DMS 273 (cell line): ENCODE results near the gene ZRANB1.
"Not testable (repeated sequence)": the region's sequence is repeated elsewhere in the genome, so short reads cannot be mapped to it uniquely, and the experiment has no call there.

ENCODE experiments used
- DNase-seq: peaks from one replicate; lab custom pipeline; 2025; ENCODE audit not compliant: unreplicated experiment; lab: John Stamatoyannopoulos, UW

ZRANB1 gene

DNA sequence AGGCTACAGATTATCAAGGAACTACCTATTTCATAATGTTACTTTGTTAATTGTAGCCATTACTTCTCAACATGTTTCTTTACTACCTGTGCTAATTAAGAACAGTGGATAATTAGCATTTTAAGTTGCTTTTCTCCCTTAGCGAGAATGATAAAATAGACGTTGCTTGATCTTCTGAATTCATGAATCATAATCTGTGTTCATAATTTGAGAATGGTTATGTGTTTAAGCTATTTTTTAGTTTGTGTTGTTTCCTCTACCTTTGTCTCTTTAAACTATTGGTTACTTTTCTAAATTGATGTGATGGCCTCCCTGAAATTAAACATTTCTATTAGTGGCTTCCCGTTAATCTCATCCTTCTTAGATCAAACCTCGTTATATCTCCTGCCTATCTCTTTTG lies at the start of gene ZRANB1:
TSS of gene ZRANB1 (plus strand) at position 301 of the 400 bp plus-strand sequence. CDS start 371 bp downstream, outside the sequence.
- no peak for DNase-seq

DNA sequence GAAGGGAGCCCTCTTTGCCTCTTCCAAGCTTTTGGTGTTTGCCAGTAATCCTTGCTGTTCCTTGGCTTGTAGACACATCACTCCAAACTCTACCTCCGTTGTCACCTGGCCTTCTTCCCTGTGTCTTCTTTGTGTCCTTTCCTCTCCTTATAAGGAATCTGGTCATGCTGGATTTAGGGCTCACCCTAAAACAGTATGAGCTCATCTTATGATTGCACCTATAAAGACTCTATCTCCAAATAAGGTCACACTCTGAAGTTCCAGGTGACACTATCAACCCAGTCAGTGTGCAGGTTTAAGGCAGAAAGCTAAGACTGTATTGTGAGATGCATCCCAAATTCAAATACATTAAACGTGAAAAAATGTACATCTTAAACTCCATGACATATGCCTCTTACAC lies 49.0 kb upstream of the ZRANB1 start:
- DNase-seq = no peak

DNA sequence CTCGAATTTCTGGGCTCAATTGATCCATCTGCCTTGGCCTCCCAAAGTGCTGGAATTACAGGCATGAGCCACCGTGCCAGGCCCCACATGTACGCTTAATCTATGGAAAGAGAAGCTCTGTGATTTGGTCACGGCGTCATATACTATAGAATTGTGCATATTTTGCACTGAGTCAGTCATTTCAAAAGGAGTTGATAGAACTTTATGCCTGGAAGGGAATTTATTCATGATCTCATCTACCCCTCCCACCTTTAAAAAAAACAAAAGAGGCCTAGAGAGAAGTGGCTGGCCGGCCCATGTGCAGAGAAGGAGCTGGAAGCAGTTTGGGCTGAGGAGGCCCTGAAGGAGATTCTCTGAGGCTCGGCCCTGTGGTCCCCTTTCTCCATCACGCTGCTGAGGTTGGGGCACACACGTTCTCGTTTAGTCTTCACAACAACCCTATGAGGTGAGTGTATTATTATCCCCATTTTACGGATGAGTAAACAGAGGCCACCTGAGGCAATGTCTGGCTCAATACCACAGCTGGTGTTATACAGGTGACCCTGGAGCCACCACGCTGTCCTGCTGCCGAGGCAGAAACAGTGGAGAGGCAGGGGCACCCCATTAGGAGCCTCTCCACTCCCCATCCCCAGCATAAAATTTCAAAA lies 47.2 kb upstream of the ZRANB1 start:
- no peak for DNase-seq

DNA sequence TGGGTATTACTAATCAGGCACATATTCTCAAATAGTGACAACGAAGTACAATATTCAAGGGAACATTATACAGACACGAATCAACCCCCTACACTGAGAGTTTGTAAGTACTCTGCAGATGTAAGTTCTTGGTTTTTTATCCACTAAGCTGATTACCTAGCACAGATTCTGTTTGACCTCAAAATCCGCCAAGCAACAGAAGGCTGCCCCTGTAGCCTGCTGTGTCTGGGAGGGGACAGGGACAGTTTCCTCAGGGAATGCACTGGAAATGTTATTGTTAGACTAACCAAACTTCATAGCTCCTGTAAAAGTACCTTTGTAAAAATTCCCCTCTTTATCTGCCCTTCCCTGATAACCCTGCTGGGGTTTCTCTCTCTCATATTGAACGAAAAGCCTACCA lies 45.2 kb upstream of the ZRANB1 start:
- no peak for DNase-seq

DNA sequence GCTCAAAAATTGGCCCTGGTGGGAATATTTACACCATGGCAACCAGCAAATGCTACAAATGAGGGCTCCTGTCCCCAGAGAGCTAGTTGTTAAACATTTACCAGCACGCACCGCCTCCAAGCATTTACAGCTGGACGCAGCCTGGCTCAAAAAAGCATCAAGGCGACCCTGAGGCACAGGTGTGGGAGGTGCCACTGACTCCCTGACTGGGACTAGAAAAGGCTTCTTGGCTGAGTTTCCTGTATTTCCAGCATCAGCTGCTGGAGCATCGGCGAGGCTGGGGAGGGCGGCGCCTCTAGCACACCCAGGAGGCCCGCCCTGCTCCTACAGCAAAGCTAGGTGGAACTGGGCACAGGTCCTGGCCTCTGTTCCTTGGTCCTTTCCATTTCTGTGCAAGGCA lies 43.5 kb upstream of the ZRANB1 start:
- no peak for DNase-seq

DNA sequence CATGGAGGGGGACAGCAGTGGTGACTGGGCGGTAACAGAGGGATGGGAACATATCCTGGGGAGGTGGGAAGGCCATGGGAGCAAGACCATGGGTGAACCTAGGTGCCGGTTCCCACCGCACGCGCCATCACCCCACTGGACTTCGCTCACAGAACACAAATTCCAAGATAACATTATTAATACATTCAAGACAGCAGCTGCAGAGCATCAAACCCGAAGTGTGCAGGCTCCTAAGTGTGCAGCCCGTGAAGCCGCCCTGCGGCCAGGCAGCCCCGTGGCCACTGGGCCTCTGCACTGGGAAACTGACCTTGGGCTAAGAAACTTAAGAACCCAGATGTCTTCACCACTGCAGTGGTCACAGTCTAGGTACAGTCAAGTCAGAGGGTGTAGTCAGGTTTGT lies 42.8 kb upstream of the ZRANB1 start:
- DNase-seq = no peak

DNA sequence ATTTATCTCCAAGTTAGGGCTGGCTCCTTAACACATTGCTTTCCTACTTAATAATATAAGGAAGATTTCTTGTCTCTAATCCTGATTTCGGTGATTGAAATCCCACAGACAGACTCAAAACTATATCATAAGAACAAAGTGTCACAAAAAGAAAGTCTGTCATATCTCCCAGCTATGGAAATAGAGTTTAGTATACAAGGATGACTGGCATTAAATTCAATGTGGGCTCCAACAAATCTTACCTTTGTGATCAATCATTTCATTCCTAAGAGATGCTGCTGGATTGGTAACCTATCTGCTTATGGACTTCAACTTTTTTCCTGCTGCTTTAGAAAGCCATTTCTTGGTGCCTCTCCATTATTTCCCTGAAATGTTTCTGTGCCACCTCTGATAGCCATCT lies 39.5 kb upstream of the ZRANB1 start:
- no peak for DNase-seq

DNA sequence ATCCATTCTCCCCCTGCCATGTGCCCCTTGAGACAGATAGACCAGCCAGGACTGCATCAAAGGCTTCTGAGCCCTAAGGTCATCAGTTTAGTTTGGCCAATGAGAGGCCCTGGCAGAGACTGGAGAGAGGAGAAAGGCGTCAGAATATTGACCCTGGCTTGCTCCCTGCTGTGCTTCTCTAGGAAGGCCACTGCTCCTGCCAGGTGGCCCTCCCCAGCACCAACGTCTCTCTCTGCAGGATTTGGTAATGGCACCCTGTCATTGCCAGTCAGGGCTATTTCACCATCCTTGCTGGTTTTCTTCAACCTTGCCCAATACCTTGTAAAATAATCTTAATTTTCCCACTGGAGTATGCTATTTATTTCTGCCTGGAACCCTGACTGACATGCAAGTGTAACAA lies 38.8 kb upstream of the ZRANB1 start:
- DNase-seq = no peak

DNA sequence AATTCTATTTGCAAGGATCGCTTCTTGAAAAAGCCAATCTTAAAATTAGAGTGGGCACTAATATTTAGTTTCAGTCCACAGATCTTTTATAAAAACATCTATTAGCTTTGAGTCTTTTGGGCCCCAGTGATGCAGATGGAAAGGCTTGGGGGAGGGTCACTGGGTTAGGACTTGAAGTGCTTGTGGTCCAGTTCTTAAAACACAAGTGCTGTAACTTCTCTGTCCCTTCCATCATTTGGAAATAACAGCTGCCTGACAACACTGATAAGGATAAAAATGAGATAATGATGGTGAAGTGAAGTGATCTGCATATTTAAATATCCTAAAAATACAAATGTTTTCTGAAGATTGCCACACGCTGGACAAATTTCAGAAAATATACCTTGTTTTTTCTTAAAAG lies 37.1 kb upstream of the ZRANB1 start:
- no peak for DNase-seq

DNA sequence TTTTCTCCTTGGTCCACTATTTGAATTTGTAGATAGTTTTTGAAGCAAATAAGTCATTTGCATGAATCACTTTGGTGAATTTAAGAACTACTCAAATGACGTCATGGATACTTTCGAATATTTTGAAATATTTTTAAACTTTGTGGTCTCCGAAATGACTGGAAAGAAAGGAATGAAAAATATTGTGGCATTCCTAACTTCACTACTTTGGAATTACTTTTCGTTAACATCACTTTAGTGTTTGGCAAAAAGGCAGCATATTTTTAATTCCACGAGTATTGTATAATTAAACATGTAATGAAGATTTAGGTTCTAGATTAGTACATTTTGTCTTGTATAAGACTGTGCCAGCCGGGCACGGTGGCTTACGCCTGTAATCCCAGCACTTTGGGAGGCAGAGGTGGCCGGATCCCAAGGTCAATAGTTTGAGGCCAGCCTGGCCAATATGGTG lies 35.3 kb upstream of the ZRANB1 start:
- no peak for DNase-seq

DNA sequence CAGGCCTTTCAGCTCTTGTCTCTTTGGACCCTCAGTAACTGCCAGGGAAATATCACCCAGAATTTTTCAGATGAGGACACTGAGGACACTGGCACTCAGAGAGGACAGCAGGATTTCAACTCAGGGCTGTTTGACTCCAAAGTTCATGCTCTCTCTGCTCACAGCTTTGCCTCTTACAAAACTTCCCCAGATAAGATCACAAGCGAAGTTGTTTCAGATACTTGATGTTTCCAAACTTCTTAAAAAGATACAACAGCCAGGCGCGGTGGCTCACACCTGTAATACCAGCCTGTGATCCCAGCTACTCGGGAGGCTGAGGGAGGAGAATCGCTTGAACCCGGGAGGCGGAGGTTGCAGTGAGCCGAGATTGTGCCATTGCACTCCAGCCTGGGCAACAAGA lies 32.4 kb upstream of the ZRANB1 start:
- no peak for DNase-seq

DNA sequence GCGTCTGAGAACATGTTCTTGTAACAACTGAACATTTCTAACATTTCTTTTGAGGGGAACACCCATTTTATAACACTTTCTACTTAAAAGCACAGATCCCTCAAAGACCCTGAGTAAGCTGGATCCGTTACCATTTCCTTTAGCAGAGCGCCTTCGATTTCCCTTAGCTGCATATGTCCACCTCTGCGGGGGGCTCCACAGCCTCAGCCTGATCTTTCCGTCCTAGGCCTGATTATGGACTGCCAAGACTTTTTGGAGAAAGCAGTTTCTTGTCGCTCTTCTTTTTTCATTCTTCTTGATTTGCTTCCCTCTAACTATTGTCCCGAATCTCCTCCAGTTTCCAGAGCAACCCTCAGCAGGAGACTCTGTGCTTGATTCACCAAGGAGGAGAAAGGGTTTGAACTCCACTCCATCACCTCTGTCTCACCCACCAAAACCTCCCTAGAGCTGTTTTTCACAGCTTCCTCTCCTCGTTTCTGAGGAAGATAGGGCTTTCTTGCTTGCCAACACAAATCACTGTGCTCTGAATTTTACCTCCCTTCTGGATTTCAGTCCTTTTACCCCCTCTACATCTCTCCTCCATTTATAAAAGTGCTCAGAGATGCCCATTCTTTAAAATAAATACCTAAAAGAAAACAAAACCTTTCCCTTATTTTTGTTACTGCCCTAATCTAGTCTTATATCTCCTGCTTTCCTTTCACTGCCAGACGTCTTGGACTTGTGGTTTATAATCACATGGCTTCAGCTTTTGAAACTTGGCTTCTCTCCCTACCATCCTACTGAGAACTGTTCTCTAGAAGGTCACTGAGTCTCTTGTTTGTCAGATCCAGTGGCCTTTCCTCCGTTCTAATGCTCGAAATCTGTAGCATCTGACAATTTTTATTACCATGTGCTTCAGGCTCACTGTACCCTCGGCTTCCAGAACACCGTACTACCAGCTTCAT lies 30.5 kb upstream of the ZRANB1 start:
- DNase-seq = no peak

DNA sequence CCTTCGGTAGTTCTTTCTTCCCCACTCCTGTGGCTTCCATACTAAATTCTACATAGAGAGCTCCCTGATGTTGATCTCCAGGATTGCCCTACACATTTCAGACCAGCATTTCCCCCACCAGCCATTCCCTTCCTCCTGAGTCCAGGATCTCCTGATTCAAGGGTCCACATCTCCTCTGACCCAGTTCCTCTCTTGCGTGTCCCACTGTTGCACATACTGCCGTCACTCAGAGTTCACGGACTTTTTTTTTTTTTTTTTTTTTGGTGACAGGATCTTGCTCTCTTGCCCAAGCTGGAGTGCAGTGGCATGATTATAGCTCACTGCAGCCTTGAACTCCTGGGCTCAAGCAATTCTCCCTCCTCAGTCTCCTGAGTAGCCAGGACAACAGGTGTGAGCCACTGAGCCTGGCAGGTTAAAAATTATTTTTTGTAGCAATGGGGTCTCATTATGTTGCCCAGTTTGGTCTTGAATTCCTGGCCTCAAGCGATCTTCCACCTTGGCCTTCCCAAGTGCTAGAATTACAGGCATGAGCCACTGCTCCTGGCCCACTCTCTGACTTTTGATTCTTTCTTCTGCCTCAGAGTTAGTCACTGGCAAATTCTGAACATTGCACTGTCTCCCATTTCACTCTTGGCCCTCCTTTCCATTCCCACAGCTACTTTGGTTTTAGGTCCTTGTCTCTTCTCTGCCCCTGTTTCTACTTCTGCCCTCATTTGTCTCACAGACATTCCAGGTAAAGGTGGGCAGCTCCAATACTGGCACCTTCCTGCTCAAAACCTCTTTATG lies 29.6 kb upstream of the ZRANB1 start:
- no peak for DNase-seq

DNA sequence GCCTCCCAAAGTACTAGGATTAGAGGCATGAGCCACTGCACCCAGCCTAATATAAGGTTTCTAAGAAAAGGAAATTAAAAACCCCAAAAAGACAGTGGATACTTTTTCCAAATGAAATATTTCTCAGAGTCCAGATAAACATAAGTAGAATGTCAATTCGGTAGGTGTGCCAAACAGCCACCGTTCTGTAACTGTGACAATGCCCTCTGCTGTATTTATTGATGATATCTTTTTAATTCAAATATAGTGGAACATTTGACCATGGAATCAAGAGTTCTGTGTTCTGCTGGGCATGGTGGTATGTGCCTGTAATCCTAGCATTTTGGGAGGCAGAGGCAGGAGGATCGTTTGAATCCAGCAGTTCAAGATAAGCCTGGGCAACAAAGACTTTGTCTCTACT lies 28.8 kb upstream of the ZRANB1 start:
- no peak for DNase-seq

DNA sequence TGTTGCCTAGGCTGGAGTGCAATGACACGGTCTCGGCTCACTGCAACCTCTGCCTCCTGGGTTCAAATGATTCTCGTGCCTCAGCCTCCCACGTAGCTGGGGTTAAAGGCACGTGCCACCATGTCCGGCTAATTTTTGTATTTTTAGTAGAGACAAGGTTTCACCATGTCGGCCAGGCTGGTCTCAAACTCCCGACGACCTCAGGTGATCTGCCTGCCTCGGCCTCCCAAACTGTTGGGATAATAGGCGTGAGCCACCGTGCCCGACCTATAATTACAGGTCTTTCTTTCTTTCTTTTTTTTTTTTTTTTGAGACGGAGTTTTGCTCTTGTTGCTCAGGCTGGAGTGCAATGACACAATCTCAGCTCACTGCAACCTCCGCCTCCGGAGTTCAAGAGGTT lies 27.5 kb upstream of the ZRANB1 start:
- not testable (repeated sequence) for DNase-seq

DNA sequence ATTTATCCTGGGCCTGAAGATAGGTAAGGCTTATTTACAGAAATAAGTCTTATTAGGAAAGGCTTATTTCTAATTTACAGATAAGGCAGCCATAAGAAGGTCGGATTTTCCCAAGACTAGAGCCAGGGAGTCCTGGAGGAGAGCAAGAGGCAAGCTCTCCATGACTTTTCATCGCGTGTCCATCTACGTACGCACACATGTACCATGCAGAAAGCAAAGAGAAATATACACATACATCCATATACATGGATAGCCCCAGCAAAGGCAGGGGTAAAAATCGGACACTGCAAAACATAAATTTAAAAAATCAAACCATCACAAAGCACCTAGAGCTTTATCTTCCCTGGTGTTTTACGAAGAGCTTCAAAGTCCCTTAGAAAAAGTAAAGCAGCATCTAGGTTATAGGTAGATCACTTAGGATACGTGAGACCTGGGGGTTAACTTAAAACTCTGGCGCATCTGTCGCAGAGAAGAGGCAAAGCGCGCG lies 25.8 kb upstream of the ZRANB1 start:
- DNase-seq = peak; percentile 27

DNA sequence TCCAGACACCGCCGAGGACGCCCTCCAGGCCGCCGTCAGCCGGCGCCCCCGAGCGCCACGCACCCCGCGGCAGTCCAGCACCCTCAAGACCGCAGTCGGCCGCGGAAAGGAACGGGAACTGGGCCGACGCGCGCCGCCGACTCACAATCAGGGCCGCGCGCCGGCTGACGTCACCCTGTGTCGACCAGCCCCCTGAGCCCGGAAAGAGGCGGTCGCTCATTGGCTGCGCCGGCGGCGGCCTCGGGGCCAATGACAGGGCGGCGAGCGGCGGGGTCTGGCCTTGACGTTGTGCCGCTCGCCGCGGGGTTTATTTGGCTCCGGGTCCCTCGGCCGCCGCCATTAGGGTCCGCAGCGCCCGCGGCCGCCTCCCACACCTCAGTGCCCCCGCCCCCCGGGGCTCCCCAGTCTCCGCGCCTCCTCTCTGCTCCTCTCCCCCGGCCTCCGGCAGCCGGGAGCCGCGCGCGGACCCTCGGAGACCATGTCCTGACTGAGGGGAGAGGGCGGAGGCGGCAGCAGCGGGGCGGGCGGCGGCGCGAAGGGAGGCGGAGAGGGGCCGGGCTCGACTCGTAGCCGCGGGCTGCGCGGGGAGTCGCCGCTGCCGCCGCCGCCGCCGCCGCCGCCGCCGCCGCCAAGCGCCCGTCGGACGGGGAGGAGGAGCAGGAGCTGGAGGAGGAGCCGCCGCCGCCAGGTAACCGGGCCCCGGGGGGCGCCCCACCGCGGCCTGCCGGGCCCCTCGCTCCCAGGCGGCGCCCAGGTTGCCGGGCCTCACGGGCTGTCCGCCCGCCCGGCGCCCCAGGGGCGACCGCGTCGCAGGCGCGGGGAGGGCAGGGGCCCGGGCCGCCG lies 25.1 kb upstream of the ZRANB1 start:
- DNase-seq = peak; percentile 97

DNA sequence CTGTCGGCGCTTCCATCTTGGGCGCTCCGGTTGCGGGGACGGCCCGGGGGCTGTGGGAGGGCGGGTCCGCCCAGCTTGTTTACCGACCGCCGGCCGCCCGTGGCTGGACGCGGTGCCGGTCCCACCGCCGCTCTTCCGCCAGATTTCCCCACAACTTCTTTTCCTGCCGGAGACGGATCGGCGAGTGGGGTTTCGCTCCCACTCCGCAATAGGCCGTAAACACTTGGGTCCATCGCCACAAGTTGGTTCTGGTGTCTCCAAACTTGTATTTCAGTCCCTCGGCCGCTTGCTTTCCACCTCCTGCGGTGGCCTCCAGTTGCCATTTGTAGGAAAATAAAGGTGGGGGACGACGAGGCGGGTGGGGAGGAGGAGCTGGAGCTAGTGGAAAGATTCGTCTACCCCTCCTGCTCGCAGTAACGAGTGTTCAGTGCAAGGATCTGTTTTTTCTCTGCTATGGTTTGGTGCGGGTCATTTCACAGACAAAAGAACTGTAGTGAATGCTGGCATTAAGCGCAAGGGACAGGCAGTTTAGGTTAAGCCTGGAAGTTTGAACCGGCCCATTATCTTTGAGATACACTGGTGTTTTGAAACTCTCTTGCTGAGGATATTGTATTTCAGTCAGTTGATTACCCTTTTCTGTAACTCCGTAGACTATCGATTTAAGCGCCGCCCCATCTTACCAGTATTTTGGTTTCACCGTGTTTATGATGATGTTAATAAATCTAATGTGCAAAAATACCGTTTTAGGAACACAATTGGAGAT lies 24.3 kb upstream of the ZRANB1 start:
- DNase-seq = peak; percentile 61

DNA sequence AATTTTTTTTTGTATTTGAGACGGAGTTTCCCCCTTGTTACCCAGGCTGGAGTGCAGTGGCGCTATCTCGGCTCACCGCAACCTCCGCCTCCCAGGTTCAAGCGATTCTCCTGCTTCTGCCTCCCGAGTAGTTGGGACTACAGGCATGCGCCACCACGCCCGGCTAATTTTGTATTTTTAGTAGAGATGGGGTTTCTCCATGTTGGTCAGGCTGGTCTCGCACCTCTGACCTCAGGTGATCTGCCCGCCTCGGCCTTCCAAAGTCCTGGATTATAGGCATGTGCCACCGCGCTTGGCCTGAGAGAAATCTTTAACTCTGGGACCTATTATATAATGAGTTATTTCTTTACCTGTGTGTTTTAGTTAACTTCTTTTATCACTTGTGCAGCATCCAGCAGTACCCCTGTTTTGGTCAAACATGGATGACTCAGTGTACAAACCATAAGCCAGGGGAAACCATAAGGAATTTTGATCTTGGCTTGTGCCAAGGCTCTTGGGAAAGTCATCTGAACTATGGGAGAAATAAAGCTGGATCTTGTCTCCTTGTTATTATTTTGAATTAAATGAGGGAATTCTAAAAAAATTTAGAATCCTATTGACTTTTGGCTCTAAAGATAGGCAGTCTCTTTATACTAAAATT lies 23.6 kb upstream of the ZRANB1 start:
- no peak for DNase-seq
